HCT116 (cell line): Measurements from ENCODE around the gene AUTS2. TPM values are rescaled to one million over a fixed set of nuclear protein-coding genes. Genes with fewer than 3 reads are reported as not detected.

Source experiments
- ATAC-seq: fragments of 200-7000 bp; cut with Tn5 transposase; 2 replicates; pipeline ENCODE4 v1.9.1; 2020; ENCODE audit warnings: mild to moderate bottlenecking, moderate library complexity
- BruUV-seq: library from RNA; stranded (reverse); fragments of 400-500 nt; replicated peaks from 2 replicates; lab custom pipeline; 2021; lab: Mats Ljungman, UMichigan
- CTCF ChIA-PET: fragments of 300-600 bp; sonication (Branson Sonifier 250); formaldehyde crosslinking; loops from one replicate; lab custom pipeline; 2021; ENCODE audit warnings: antibody characterized with exemption; lab: Charles Lee
- POLR2A ChIA-PET: fragments of 300-600, 350-600 bp; sonication (Branson Sonifier 250); formaldehyde crosslinking; loops from one replicate; lab custom pipeline; 2021; ENCODE audit warnings: antibody characterized with exemption; lab: Charles Lee
- RAD21 ChIA-PET, 2 experiments: fragments of 300-600 bp; sonication (Branson Sonifier 250); formaldehyde crosslinking; loops; one replicate each; lab custom pipeline; 2023; ENCODE audit warnings: low total read pairs in 2 of 2; ENCODE audit not compliant: uncharacterized antibody in 2 of 2, unreplicated experiment in 2 of 2, low non-redundant PET in 1 of 2; lab: Charles Lee
- DNase-seq: peaks from one replicate; pipeline ENCODE4 v3.0.0-alpha.2; 2010; ENCODE audit warnings: low read depth, low spot score
- H2AFZ ChIP-seq: fragments of 200-600 bp; shearing (Covaris generic), sonication (generic); 2 replicates; pipeline ENCODE4 v1.6.1; 2017; ENCODE audit warnings: low read depth, mixed run types, mixed read lengths, antibody characterized with exemption, low read length; ENCODE audit not compliant: poor library complexity, severe bottlenecking
- H3K27ac ChIP-seq: 2 replicates; pipeline ENCODE4 v1.5.1; 2012; ENCODE audit warnings: low read depth, low read length
- H3K27me3 ChIP-seq: fragments of 200-600 bp; sonication (generic); 2 replicates; pipeline ENCODE4 v1.6.1; 2016; ENCODE audit warnings: mixed run types, low read length, mixed read lengths; ENCODE audit not compliant: insufficient read depth
- H3K36me3 ChIP-seq, 2 experiments: fragments of 200-500 bp in 1 of 2; fragments of 200-600 bp in 1 of 2; sonication (Bioruptor generic) in 1 of 2; sonication (generic) in 1 of 2; 2 replicates each; pipeline versions ENCODE4 v1.5.1 to v1.6.1; 2014 to 2016; ENCODE audit warnings: low read length in 2 of 2, inconsistent platforms in 1 of 2, mixed read lengths in 1 of 2, mixed run types in 1 of 2; ENCODE audit not compliant: insufficient read depth in 2 of 2, control insufficient read depth in 1 of 2
- H3K4me1 ChIP-seq, 2 experiments: fragments of 200-600 bp in 1 of 2; sonication (generic) in 1 of 2; 2 replicates each; pipeline versions ENCODE4 v1.5.1 to v1.6.1; 2012 to 2017; ENCODE audit warnings: low read length in 2 of 2, inconsistent platforms in 1 of 2, mild to moderate bottlenecking in 1 of 2, mixed read lengths in 1 of 2, mixed run types in 1 of 2, moderate library complexity in 1 of 2; ENCODE audit not compliant: insufficient read depth in 2 of 2, control insufficient read depth in 1 of 2
- H3K4me2 ChIP-seq: fragments of 200-600 bp; sonication (generic); 2 replicates; pipeline ENCODE4 v1.6.1; 2017; ENCODE audit warnings: mixed run types, low read length, mixed read lengths
- H3K4me3 ChIP-seq, 2 experiments: fragments of 200-600 bp in 1 of 2; sonication (generic) in 1 of 2; replicated peaks in 1 of 2; 2 replicates each; pipeline ENCODE4 v1.5.1; 2011 to 2016; ENCODE audit warnings: low read length in 2 of 2, control low read depth in 1 of 2, low read depth in 1 of 2, mild to moderate bottlenecking in 1 of 2, mixed read lengths in 1 of 2, mixed run types in 1 of 2
- H3K79me2 ChIP-seq: fragments of 200-600 bp; sonication (generic); 2 replicates; pipeline ENCODE4 v1.6.1; 2017; ENCODE audit warnings: mild to moderate bottlenecking, mixed run types, low read length, moderate library complexity, mixed read lengths; ENCODE audit not compliant: insufficient read depth
- H3K9ac ChIP-seq: fragments of 200-600 bp; sonication (generic); 2 replicates; pipeline ENCODE4 v1.6.1; 2016; ENCODE audit warnings: low read length, mixed read lengths
- H3K9me2 ChIP-seq: fragments of 200-600 bp; sonication (generic), shearing (Covaris generic); 2 replicates; pipeline ENCODE4 v1.6.1; 2017; ENCODE audit warnings: mixed run types, mild to moderate bottlenecking, moderate library complexity; ENCODE audit not compliant: insufficient read depth
- H3K9me3 ChIP-seq, 2 experiments: fragments of 200-500 bp in 1 of 2; fragments of 200-600 bp in 1 of 2; sonication (Bioruptor generic) in 1 of 2; sonication (generic) in 1 of 2; 2 replicates each; pipeline ENCODE4 v1.6.1; 2014 to 2017; ENCODE audit warnings: low read length in 2 of 2, mixed read lengths in 2 of 2, inconsistent platforms in 1 of 2, low read depth in 1 of 2, mild to moderate bottlenecking in 1 of 2, mixed run types in 1 of 2, moderate library complexity in 1 of 2; ENCODE audit not compliant: control insufficient read depth in 1 of 2, insufficient read depth in 1 of 2
- H4K20me1 ChIP-seq: fragments of 200-600 bp; sonication (generic), shearing (Covaris generic); 2 replicates; pipeline ENCODE4 v1.6.1; 2017; ENCODE audit warnings: mixed run types, mild to moderate bottlenecking, moderate library complexity; ENCODE audit not compliant: insufficient read depth
- ATF3 ChIP-seq: IDR thresholded peaks from 2 replicates; pipeline ENCODE4 v1.6.1; 2012
- CBX3 ChIP-seq: IDR thresholded peaks from 2 replicates; pipeline ENCODE4 v1.6.1; 2012; ENCODE audit warnings: low read depth
- CEBPB ChIP-seq: IDR thresholded peaks from 2 replicates; pipeline ENCODE4 v1.6.1; 2012; ENCODE audit warnings: low read depth
- CTCF ChIP-seq, 3 experiments: fragments of 200-600 bp in 1 of 3; sonication (generic) in 1 of 3; IDR thresholded peaks in 2 of 3; conservative IDR thresholded peaks in 1 of 3; 2 replicates each; pipeline ENCODE4 v1.5.1; 2012 to 2017; ENCODE audit warnings: low read depth in 2 of 3, low read length in 2 of 3, antibody characterized with exemption in 1 of 3, borderline replicate concordance in 1 of 3, control low read depth in 1 of 3, mild to moderate bottlenecking in 1 of 3, mixed read lengths in 1 of 3, mixed run types in 1 of 3, moderate library complexity in 1 of 3; ENCODE audit not compliant: insufficient read depth in 1 of 3
- EGR1 ChIP-seq: IDR thresholded peaks from 2 replicates; pipeline ENCODE4 v1.6.1; 2012; ENCODE audit warnings: low read depth
- ELF1 ChIP-seq: IDR thresholded peaks from 2 replicates; pipeline ENCODE4 v1.6.1; 2012; ENCODE audit warnings: low read depth, borderline replicate concordance
- EZH2 ChIP-seq: fragments of 200-600 bp; sonication (generic); IDR thresholded peaks from 2 replicates; pipeline ENCODE4 v1.6.1; 2017; ENCODE audit warnings: antibody characterized with exemption, mixed run types
- EZH2phosphoT487 ChIP-seq: fragments of 200-600 bp; IDR thresholded peaks from 2 replicates; pipeline ENCODE4 v1.6.1; 2018; ENCODE audit warnings: antibody characterized with exemption, borderline replicate concordance
- FOSL1 ChIP-seq: IDR thresholded peaks from 2 replicates; pipeline ENCODE4 v1.6.1; 2012; ENCODE audit warnings: low read depth
- MAX ChIP-seq: IDR thresholded peaks from 2 replicates; pipeline ENCODE4 v1.6.1; 2012
- RAD21 ChIP-seq: IDR thresholded peaks from 2 replicates; pipeline ENCODE4 v1.6.1; 2012; ENCODE audit warnings: low read depth, mild to moderate bottlenecking
- REST ChIP-seq: IDR thresholded peaks from 2 replicates; pipeline ENCODE4 v1.6.1; 2012; ENCODE audit warnings: low read depth
- SIN3A ChIP-seq: IDR thresholded peaks from 2 replicates; pipeline ENCODE4 v1.6.1; 2012; ENCODE audit warnings: low read depth
- SP1 ChIP-seq: IDR thresholded peaks from 2 replicates; pipeline ENCODE4 v1.6.1; 2012; ENCODE audit warnings: low read depth
- SRF ChIP-seq: IDR thresholded peaks from 2 replicates; pipeline ENCODE4 v1.6.1; 2012; ENCODE audit warnings: low read depth
- TCF7L2 ChIP-seq: IDR thresholded peaks from 2 replicates; pipeline ENCODE4 v1.7.0; 2011; ENCODE audit warnings: borderline replicate concordance, inconsistent platforms; ENCODE audit not compliant: insufficient read depth, insufficient read length; ENCODE audit errors: extremely low read depth
- ZFX ChIP-seq: fragments of 450-650 bp; IDR thresholded peaks from 2 replicates; pipeline ENCODE4 v1.6.1; 2017
- ZNF274 ChIP-seq: fragments of 200-500 bp; sonication (Bioruptor generic); IDR thresholded peaks from 2 replicates; pipeline ENCODE4 v1.6.1; 2014; ENCODE audit warnings: mild to moderate bottlenecking, low read depth, low read length, inconsistent platforms
- intact Hi-C: fragments of 100-400 bp; cut with micrococcal nuclease; formaldehyde crosslinking; loops from 2 replicates; pipeline ENCODE4 v1.10.0; 2022
- total RNA-seq: library from RNA; stranded (reverse); gene quantifications from one replicate; pipeline ENCODE4 v1.2.1, GENCODE V29; 2021; ENCODE audit not compliant: unreplicated experiment

Gene AUTS2
- total RNA-seq, 1 experiment from 2014 or later: 0.93 TPM

GRCh38 chr7:69896121-69896520, 297.8 kb downstream of the AUTS2 start:
- BruUV-seq: no TSS peak
- intact Hi-C loops: no loop called here
- RAD21 ChIA-PET: no interaction called here
- no peaks in the 10 kb centered on the region for H3K27me3 ChIP-seq
- TF ChIP-seq RAD21 (no peak), FOSL1 (no peak), TCF7L2 (no peak), MAX (no peak), ZFX (no peak), SP1 (no peak), EZH2phosphoT487 (no peak), ELF1 (no peak), REST (no peak), ATF3 (no peak), EGR1 (no peak), EZH2 (no peak), CBX3 (no peak), ZNF274 (no peak), SIN3A (no peak), SRF (no peak), CEBPB (no peak), CTCF (IDR thresholded peaks at IDR 0.05 in 2 of 3, conservative IDR thresholded peaks at IDR 0.05 in 1 of 3; ENCODE audit: borderline replicate concordance in 1 of 3, insufficient read depth in 1 of 3, low read depth in 2 of 3, low read length in 2 of 3) (no peak)
- CTCF ChIA-PET: no interaction called here
- H4K20me1 ChIP-seq: no peaks in the 10 kb centered on the region
- no peaks in the 10 kb centered on the region for H3K79me2 ChIP-seq
- no peak overlapping the region for H2AFZ ChIP-seq
- ATAC-seq (no peak), DNase-seq (no peak)
- no peak overlapping the region for H3K4me2 ChIP-seq
- no peaks in the 10 kb centered on the region for H3K4me1 ChIP-seq
- H3K9ac ChIP-seq: no peak overlapping the region
- no peaks in the 10 kb centered on the region for H3K9me2 ChIP-seq
- no peak overlapping the region for H3K27ac ChIP-seq
- H3K4me3 ChIP-seq: no peak overlapping the region
- POLR2A ChIA-PET: no interaction called here
- no peaks in the 10 kb centered on the region for H3K36me3 ChIP-seq
- peaks cover 3 to 28% of the 10 kb centered on the region in 2 experiments; a peak in 2 of 4 replicates for H3K9me3 ChIP-seq
